ENCODE data around the gene THAP7.

- TF ChIP-seq CREB1 (CRISPR knock-in tag; IDR thresholded peaks at IDR 0.05; ENCODE audit: low read depth) (no peak), CTCF (conservative IDR thresholded peaks at IDR 0.05; ENCODE audit: low read depth in 2 of 2) (no peak), REST (IDR thresholded peaks at IDR 0.05; ENCODE audit: unreplicated experiment) (no peak)
Observed at GRCh38 chr22:20977019-20977418, 24.9 kb downstream of the THAP7 start.
